ENCODE results near the gene FRAS1. TPM values are rescaled to one million over a fixed set of nuclear protein-coding genes. Genes with fewer than 3 reads are reported as not detected.
"Not testable (repeated sequence)": the region's sequence is repeated elsewhere in the genome, so short reads cannot be mapped to it uniquely, and the experiment has no call there.

FRAS1 gene
- total RNA-seq, 1 donor from 2014 or later: 20.2 TPM

DNA sequence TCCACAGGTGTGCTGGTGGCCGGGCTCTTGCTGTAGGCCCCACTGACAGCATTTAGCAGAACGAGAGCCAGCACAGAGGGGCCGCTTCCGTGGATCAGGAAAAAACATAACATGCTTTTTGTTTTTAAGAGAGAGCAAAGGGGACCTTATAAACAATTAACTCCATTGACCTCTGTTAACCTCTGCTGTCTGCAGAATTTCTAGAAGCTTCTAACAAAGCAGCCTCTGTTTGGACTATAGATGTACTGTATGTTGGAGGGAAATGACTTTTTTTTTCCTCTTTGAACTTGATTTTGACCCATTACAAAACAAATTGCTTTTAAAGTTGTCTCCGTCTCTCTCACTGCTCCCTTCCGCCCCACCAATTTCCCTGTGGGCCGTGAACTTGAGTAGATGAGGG is 210.7 kb downstream of the FRAS1 start:
- TF ChIP-seq CTCF (IDR thresholded peaks at IDR 0.05): no peak
- ATAC-seq: no peak
- intact Hi-C loops (cut with DNase I): no loop called here

GRCh38 chr4:78268597-78268996 is 211.5 kb downstream of the FRAS1 start:
- ATAC-seq (no peak), DNase-seq (no peak)
- H3K4me1 ChIP-seq: no peaks in the 10 kb centered on the region
- no peaks in the 10 kb centered on the region for H3K9me3 ChIP-seq
- H3K27me3 ChIP-seq: no peaks in the 10 kb centered on the region
- intact Hi-C loops (cut with DNase I): no loop called here
- no peak overlapping the region for H3K27ac ChIP-seq
- TF ChIP-seq CTCF (IDR thresholded peaks at IDR 0.05): no peak
- H3K4me3 ChIP-seq: no peak overlapping the region
- no peaks in the 10 kb centered on the region for H3K36me3 ChIP-seq

More for the DNA sequence above, 210.7 kb downstream of the FRAS1 start:
- Histone ChIP-seq H3K4me3 (no peak overlapping the region), H3K4me1 (no peaks in the 10 kb centered on the region), H3K27ac (no peak overlapping the region), H3K27me3 (no peaks in the 10 kb centered on the region), H3K36me3 (no peaks in the 10 kb centered on the region), H3K9me3 (no peaks in the 10 kb centered on the region)
- DNase-seq: no peak

DNA sequence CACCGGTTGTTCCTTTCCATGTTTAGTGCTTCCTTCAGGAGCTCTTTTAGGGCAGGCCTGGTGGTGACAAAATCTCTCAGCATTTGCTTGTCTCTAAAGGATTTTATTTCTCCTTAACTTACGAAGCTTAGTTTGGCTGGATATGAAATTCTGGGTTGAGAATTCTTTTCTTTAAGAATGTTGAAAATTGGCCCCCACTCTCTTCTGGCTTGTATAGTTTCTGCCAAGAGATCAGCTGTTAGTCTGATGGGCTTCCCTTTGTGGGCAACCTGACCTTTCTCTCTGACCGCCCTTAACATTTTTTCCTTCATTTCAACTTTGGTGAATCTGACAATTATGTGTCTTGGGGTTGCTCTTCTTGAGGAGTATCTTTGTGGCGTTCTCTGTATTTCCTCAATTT is 218.3 kb downstream of the FRAS1 start:
- H3K4me1 ChIP-seq; intact Hi-C loops (cut with DNase I); ATAC-seq: not testable (repeated sequence)

GRCh38 chr4:78286281-78286680 is 229.2 kb downstream of the FRAS1 start:
- H3K36me3 ChIP-seq: no peaks in the 10 kb centered on the region
- ATAC-seq: no peak
- H3K27me3 ChIP-seq: no peaks in the 10 kb centered on the region
- DNase-seq: no peak
- H3K4me3 ChIP-seq: no peak overlapping the region
- no peaks in the 10 kb centered on the region for H3K4me1 ChIP-seq
- no peak for TF ChIP-seq CTCF (IDR thresholded peaks at IDR 0.05)
- H3K27ac ChIP-seq: no peak overlapping the region
- no peaks in the 10 kb centered on the region for H3K9me3 ChIP-seq
- intact Hi-C loops (cut with DNase I): no loop called here

More for the DNA sequence above, 218.3 kb downstream of the FRAS1 start:
- H3K4me3 ChIP-seq, H3K36me3 ChIP-seq, H3K27ac ChIP-seq, H3K27me3 ChIP-seq, H3K9me3 ChIP-seq, DNase-seq: not testable (repeated sequence)

DNA sequence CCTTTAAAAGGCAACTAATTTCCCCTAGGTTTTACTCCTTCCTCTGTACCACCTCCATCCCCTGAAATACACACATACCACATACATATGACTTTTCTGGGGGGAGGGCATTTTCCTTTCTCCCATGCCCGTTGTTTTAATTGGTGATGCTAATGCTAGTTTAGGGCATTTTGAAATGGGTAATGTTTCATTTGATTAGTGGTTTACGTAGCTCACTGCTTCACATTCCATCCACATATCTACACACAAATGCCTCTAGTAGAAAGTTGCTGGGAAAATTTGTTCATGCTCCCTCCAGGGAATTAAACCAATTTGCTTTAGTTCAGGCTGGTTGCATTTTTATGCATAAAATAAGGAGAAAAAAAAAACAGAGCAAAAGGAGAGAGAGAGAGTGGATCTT is 231.2 kb downstream of the FRAS1 start:
- H3K9me3 ChIP-seq: no peaks in the 10 kb centered on the region
- no peak overlapping the region for H3K27ac ChIP-seq
- no peak for TF ChIP-seq CTCF (IDR thresholded peaks at IDR 0.05)
- DNase-seq: no peak
- no peaks in the 10 kb centered on the region for H3K4me1 ChIP-seq
- intact Hi-C loops (cut with DNase I): no loop called here
- H3K27me3 ChIP-seq: no peaks in the 10 kb centered on the region
- H3K36me3 ChIP-seq: no peaks in the 10 kb centered on the region
- H3K4me3 ChIP-seq: no peak overlapping the region
- ATAC-seq: no peak

GRCh38 chr4:78291277-78291676 is 234.2 kb downstream of the FRAS1 start:
- H3K27ac ChIP-seq: no peak overlapping the region
- no peak for TF ChIP-seq CTCF (IDR thresholded peaks at IDR 0.05)
- intact Hi-C loops (cut with DNase I): no loop called here

More at GRCh38 chr4:78291277-78291676, 234.2 kb downstream of the FRAS1 start:
- DNase-seq (no peak), ATAC-seq (no peak)
- Histone ChIP-seq H3K4me1 (peaks cover 2% of the 10 kb centered on the region), H3K9me3 (no peaks in the 10 kb centered on the region), H3K27me3 (no peaks in the 10 kb centered on the region), H3K4me3 (no peak overlapping the region), H3K36me3 (no peaks in the 10 kb centered on the region)

Data from upper lobe of right lung (tissue), 1 donor.